ENCODE data around the gene ROCK2. TPM values are rescaled to one million over a fixed set of nuclear protein-coding genes. Genes with fewer than 3 reads are reported as not detected.

Gene ROCK2
- polyA plus RNA-seq, 1 experiment = 6.0 TPM

- DNase-seq (ENCODE audit: low read depth) = no peak
- H3K36me3 ChIP-seq (ENCODE audit: control insufficient read depth, insufficient read depth, low read length) = no peaks in the 10 kb centered on the region
- H3K4me3 ChIP-seq (ENCODE audit: low read depth, low read length) = no peak overlapping the region
- ChIA-PET CTCF (interaction anchor here (1.0 to 17.6 kb wide), 16 partner anchors 9 to 547 kb away, joined by 3 to 421 read pairs (median 10); partner anchors contain the start of gene E2F6), POLR2A (no interaction called here)
- TF ChIP-seq, protein P1, sequence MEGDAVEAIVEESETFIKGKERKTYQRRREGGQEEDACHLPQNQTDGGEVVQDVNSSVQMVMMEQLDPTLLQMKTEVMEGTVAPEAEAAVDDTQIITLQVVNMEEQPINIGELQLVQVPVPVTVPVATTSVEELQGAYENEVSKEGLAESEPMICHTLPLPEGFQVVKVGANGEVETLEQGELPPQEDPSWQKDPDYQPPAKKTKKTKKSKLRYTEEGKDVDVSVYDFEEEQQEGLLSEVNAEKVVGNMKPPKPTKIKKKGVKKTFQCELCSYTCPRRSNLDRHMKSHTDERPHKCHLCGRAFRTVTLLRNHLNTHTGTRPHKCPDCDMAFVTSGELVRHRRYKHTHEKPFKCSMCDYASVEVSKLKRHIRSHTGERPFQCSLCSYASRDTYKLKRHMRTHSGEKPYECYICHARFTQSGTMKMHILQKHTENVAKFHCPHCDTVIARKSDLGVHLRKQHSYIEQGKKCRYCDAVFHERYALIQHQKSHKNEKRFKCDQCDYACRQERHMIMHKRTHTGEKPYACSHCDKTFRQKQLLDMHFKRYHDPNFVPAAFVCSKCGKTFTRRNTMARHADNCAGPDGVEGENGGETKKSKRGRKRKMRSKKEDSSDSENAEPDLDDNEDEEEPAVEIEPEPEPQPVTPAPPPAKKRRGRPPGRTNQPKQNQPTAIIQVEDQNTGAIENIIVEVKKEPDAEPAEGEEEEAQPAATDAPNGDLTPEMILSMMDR (IDR thresholded peaks at IDR 0.05; ENCODE audit: insufficient read depth, low read depth, low read length) = no peak
- H3K27me3 ChIP-seq (ENCODE audit: control insufficient read depth, insufficient read depth, low read length) = 0 out of 2 replicates have a peak, but pooled peaks cover 2% of the 10 kb centered on the region
Observed at GRCh38 chr2:11133936-11134320, 210.5 kb downstream of the ROCK2 start.

GRCh38 chr2:11133238-11133935, 211.0 kb downstream of the ROCK2 start:
- Histone ChIP-seq H3K4me3 (ENCODE audit: low read depth, low read length) (peak overlapping the region; percentile 44), H3K27me3 (ENCODE audit: control insufficient read depth, insufficient read depth, low read length) (0 out of 2 replicates have a peak, but pooled peaks cover 2% of the 10 kb centered on the region), H3K36me3 (ENCODE audit: control insufficient read depth, insufficient read depth, low read length) (no peaks in the 10 kb centered on the region)
- ChIA-PET CTCF (interaction anchor here (0.5 to 17.6 kb wide), 56 partner anchors 9 to 646 kb away, joined by 3 to 421 read pairs (median 5); partner anchors contain the start of genes E2F6, PDIA6 and SLC66A3), POLR2A (interaction anchor here (0.6 kb wide), 1 partner anchor 71 kb away, joined by 5 read pairs; no protein-coding TSS in a partner anchor)
- TF ChIP-seq, protein P1 (IDR thresholded peaks at IDR 0.05; ENCODE audit: insufficient read depth, low read depth, low read length) = no peak
- DNase-seq (ENCODE audit: low read depth) = no peak

- TF ChIP-seq, protein P1 (IDR thresholded peaks at IDR 0.05; ENCODE audit: insufficient read depth, low read depth, low read length) = no peak
- Histone ChIP-seq H3K36me3 (ENCODE audit: control insufficient read depth, insufficient read depth, low read length) (no peaks in the 10 kb centered on the region), H3K27me3 (ENCODE audit: control insufficient read depth, insufficient read depth, low read length) (0 out of 2 replicates have a peak, but pooled peaks cover 2% of the 10 kb centered on the region), H3K4me3 (ENCODE audit: low read depth, low read length) (no peak overlapping the region)
- no peak for DNase-seq (ENCODE audit: low read depth)
- ChIA-PET POLR2A (no interaction called here), CTCF (interaction anchor here (0.6 to 17.6 kb wide), 46 partner anchors 8 to 647 kb away, joined by 3 to 421 read pairs (median 5); partner anchors contain the start of genes E2F6, PDIA6 and SLC66A3)
Observed at GRCh38 chr2:11132036-11132671, 212.3 kb downstream of the ROCK2 start.

GRCh38 chr2:11131166-11131920, 213.1 kb downstream of the ROCK2 start:
- no peaks in the 10 kb centered on the region for H3K36me3 ChIP-seq (ENCODE audit: control insufficient read depth, insufficient read depth, low read length)
- no peak for DNase-seq (ENCODE audit: low read depth)
- CTCF ChIA-PET = interaction anchor here (0.8 to 17.6 kb wide), 17 partner anchors 9 to 452 kb away, joined by 3 to 421 read pairs (median 7); partner anchors contain the start of gene E2F6
- TF ChIP-seq, protein P1 (IDR thresholded peaks at IDR 0.05; ENCODE audit: insufficient read depth, low read depth, low read length) = no peak
- no peak overlapping the region for H3K4me3 ChIP-seq (ENCODE audit: low read depth, low read length)
- POLR2A ChIA-PET = no interaction called here
- no peaks in the 10 kb centered on the region for H3K27me3 ChIP-seq (ENCODE audit: control insufficient read depth, insufficient read depth, low read length)

Small RNAs within 50 kb of the gene (small RNA-seq; reads per million reads assigned to genes)
- gene RNU6-1081P (ENCODE audit: insufficient read length, low read depth, low replicate concordance) = not detected

Other genes starting within 250 kb of the ROCK2 start
- gene SLC66A3, start 189.2 kb downstream of the ROCK2 start, polyA plus RNA-seq (2011; rRNA removed) = 54.9 and 64.4 TPM in 2 replicates
- gene E2F6, start 121.5 kb upstream of the ROCK2 start, polyA plus RNA-seq (2011; rRNA removed) = 4.9 and 7.9 TPM in 2 replicates
- not detected in 2 replicates for gene GREB1, start 189.4 kb upstream of the ROCK2 start, polyA plus RNA-seq (2011; rRNA removed)